Cardiac fibroblast (primary cell): ENCODE data around the gene BCL11B.

Source experiments
- DNase-seq, 2 donors: peaks; one replicate each; pipeline versions ENCODE4 v3.0.0 to v3.0.0-alpha.2; 2010; ENCODE audit warnings: low read depth in 2 of 2
- H3K4me3 ChIP-seq, 2 donors: replicated peaks in 1 of 2; 1 replicate in 1 of 2; 2 replicates in 1 of 2; pipeline ENCODE4 v1.5.1; 2011; ENCODE audit warnings: low read depth in 2 of 2, low read length in 2 of 2, mild to moderate bottlenecking in 2 of 2, moderate library complexity in 1 of 2
- TF ChIP-seq, protein P1 (sequence below): IDR thresholded peaks from one replicate; pipeline ENCODE4 v1.5.1; 2011; ENCODE audit warnings: low read depth, mild to moderate bottlenecking, low read length, inconsistent platforms

Gene BCL11B

DNA sequence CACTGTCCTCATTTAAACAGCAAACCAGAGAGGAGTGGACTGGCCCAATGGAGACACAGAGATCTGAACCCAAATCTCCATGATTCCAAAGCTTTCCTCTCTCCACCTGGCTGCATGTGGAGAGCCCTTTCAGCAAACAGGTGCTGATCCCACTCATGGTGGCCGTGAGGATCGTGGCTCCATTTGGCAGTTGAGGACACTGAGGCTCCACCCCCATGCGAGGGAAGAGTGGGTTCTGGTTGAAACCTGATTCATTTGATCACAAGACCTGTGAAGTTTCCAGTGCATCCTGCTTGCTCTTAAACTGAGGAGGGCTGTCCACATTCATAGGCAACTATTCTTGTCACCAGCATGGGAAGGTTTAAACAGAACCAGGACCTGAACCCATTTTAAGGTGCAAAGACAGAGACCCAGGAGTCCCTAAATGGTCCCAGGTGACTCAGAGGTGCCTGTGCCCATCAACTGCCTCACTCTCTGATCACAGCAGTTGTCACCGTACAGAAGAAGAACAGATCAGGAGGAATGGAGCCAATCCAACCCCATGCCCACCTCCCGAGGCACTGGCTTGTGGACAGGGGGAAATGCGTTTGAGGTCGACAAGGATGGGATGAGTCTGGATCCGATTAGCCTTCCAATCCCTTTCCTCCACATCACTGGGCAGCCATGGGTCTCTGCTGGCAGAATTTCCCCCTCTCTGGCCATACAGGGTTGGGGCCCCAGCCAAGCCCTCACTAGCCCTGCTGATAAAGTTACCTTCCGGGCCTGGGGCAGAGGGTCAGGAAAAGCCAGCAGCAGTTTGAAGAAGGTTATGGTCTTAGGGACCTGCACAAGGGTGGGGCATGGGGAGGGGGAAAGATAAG lies 45.5 kb upstream of the BCL11B start:
- TF ChIP-seq, protein P1, sequence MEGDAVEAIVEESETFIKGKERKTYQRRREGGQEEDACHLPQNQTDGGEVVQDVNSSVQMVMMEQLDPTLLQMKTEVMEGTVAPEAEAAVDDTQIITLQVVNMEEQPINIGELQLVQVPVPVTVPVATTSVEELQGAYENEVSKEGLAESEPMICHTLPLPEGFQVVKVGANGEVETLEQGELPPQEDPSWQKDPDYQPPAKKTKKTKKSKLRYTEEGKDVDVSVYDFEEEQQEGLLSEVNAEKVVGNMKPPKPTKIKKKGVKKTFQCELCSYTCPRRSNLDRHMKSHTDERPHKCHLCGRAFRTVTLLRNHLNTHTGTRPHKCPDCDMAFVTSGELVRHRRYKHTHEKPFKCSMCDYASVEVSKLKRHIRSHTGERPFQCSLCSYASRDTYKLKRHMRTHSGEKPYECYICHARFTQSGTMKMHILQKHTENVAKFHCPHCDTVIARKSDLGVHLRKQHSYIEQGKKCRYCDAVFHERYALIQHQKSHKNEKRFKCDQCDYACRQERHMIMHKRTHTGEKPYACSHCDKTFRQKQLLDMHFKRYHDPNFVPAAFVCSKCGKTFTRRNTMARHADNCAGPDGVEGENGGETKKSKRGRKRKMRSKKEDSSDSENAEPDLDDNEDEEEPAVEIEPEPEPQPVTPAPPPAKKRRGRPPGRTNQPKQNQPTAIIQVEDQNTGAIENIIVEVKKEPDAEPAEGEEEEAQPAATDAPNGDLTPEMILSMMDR: no peak
- H3K4me3 ChIP-seq: no peak overlapping the region
- no peak for DNase-seq

DNA sequence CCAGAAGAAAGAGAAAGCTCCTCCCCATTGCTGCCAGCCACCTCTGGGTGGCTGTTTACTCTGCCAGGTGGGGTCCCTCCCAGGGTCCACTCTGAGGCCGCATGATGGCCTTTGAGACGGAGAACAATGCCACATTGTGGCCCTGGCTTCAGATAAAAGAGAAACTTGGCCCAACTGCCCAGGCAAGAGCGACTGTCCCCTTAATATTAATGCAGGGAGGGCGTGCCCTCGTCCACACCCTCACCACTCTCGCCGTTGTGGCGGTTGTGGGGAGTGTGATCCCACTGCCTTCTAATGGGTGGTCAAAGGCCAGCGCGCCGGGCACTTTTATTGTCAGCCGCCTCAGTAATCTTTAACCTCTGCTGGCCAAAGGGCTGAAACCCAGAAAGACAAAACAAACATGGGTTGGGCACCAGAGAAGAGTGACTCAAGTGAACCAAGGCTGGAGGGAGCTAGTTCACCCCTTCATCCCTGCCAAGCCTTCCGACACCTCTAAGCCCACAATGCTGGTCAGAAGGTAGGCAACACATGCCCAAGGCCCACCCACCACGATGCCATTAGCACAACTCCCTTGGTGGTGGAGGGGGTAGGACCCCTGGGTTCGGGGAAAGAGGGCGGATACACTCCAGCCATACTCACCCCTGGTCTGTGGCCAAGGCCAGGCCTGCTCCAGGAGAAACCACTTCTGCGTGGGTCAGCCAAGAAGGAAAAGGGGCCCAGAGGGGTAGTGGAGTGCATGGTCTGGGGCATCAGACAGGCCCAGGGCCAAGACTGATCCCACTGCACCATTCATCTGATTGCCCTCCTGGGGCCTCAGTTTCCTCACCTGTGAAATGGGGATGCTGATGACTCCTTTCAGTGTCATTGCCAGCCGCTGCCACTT lies 44.5 kb upstream of the BCL11B start:
- TF ChIP-seq, protein P1: no peak
- no peak for DNase-seq
- H3K4me3 ChIP-seq: no peak overlapping the region

DNA sequence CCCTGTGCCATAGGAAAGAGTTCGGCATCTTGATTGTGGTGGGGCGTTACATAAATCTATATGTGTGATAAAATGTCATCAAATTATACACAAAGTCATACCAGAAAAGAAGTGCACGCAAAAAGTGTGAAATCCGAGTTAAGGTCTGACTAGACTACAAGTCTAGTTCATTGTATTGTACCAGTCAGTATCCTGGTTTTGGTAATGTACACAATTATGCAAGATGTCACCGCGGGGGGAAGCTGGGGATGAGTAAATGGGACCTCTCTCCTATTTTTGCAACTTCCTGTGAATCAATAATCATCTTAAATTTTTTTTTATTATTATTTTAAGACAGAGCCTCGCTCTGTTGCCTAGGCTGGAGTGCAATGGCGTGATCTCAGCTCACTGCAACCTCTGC lies 43.2 kb upstream of the BCL11B start:
- no peak for DNase-seq

DNA sequence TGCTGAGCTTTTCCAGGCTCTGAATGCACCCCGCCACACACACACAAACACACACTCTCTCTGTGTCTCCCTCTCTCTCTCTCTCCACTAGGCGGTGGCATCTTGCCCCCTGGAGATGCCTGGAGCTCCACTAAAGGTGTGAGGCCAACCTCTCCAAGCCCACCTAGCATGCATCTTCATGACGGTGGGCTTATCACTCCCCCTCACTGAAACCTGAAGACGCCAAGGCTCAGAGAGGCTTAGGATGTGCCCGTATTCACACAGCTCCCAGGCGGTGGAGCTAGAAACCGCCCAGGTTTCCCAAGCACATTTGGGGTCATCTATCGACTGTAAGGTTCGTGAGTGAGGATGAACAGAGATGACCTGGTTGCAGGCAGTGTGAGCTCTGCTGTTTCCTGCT lies 42.6 kb upstream of the BCL11B start:
- no peak overlapping the region for H3K4me3 ChIP-seq
- DNase-seq: no peak
- TF ChIP-seq, protein P1: no peak

More for the DNA sequence above, 43.2 kb upstream of the BCL11B start:
- no peak overlapping the region for H3K4me3 ChIP-seq
- TF ChIP-seq, protein P1: no peak

DNA sequence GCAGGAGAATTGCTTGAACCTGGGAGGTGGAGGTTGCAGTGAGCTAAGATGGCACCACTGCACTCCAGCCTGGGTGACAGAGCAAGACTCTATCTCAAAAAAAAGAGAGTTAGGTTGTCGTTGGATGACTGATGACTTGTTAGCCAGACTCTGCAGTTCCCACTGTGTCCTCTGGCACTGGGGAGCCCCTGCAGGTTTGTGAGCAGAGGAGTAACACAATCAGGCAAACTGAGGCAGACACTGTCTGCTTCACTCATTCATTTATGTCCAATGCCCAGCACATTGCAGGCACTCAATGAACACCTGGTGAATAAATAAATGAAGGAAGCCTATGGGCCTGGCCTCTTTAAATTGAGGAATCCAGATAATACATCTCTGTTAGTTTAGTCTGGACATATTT lies 41.2 kb upstream of the BCL11B start:
- TF ChIP-seq, protein P1: no peak
- no peak for DNase-seq

DNA sequence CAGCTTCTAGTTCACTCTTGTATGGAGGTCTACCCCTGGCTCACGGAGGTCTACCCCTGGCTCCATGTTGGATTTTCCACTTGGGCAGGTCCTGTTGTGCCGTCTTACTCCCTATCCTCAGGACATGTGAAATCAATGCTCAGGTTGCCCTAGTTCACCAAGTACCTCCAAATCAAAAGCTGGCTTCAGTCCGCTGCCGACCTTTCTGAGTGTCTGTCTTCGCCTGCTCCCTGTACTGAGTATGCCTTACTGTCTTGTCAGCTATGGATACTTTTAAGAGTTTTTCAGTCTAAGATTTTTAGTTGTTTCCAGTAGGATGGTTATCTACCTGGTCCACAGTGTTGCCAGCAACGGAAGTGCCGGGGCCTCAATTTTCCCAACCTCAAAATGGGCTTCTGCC lies 40.1 kb upstream of the BCL11B start:
- TF ChIP-seq, protein P1: no peak
- H3K4me3 ChIP-seq: no peak overlapping the region
- no peak for DNase-seq

More for the DNA sequence above, 41.2 kb upstream of the BCL11B start:
- no peak overlapping the region for H3K4me3 ChIP-seq
